ENCODE measurements around the gene SDK1.
"Not testable (repeated sequence)": the region's sequence is repeated elsewhere in the genome, so short reads cannot be mapped to it uniquely, and the experiment has no call there.

SDK1 gene

DNA sequence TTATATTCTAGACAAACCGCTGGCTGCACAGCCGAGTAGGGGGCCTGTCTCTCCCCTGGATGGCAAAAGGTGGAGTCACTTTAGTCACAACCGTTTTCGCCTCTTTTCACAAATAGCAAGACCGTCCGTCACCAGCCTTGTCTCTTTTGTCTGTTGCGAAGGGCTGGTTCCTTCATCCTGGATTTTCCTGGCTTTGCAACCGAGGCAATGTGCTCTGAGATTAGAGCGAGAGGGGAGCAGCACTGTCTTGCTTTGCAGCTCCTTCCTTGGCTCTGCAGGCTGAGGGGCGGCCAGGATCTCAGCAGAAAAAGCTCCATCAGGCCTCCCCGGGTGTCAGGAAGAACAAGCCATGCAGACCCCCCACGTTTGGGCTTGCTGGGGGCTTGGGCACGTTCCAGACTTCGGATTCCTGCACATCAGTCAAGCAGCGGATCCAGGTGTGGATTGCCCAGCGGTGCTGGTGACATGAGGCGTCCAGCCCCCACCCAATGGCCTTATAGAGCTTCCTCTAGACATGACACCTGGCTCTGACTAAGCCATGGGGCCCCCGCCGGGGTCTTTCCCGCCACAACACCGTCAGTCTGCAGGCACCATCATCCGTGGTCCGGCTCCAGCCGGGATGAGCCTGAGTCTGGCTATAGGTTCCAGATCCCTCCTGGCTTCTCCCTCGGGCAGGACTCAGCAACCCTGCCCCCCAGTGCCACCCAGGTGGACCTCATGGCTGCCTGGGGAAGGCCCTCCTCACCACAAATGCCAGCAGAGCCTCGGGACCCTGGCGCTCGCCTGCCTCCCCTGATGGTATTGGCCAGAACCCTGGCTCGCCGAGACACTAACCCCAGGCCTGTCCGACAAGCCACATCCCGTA is 913.5 kb downstream of the SDK1 start:
- no peak overlapping the region for H3K4me3 ChIP-seq (ENCODE audit: low read depth, low read length)
- TF ChIP-seq, protein P1, sequence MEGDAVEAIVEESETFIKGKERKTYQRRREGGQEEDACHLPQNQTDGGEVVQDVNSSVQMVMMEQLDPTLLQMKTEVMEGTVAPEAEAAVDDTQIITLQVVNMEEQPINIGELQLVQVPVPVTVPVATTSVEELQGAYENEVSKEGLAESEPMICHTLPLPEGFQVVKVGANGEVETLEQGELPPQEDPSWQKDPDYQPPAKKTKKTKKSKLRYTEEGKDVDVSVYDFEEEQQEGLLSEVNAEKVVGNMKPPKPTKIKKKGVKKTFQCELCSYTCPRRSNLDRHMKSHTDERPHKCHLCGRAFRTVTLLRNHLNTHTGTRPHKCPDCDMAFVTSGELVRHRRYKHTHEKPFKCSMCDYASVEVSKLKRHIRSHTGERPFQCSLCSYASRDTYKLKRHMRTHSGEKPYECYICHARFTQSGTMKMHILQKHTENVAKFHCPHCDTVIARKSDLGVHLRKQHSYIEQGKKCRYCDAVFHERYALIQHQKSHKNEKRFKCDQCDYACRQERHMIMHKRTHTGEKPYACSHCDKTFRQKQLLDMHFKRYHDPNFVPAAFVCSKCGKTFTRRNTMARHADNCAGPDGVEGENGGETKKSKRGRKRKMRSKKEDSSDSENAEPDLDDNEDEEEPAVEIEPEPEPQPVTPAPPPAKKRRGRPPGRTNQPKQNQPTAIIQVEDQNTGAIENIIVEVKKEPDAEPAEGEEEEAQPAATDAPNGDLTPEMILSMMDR (IDR thresholded peaks at IDR 0.05; ENCODE audit: insufficient read depth, low read depth, low read length, missing control alignments) = no peak
- no peak for DNase-seq (ENCODE audit: low read depth)

GRCh38 chr7:4215176-4215720 is 914.2 kb downstream of the SDK1 start:
- DNase-seq (ENCODE audit: low read depth) = no peak
- TF ChIP-seq, protein P1 (IDR thresholded peaks at IDR 0.05; ENCODE audit: insufficient read depth, low read depth, low read length, missing control alignments) = no peak
- no peak overlapping the region for H3K4me3 ChIP-seq (ENCODE audit: low read depth, low read length)

GRCh38 chr7:4216016-4216415 is 915.0 kb downstream of the SDK1 start:
- TF ChIP-seq, protein P1 (IDR thresholded peaks at IDR 0.05; ENCODE audit: insufficient read depth, low read depth, low read length, missing control alignments) = no peak
- DNase-seq (ENCODE audit: low read depth) = no peak
- no peak overlapping the region for H3K4me3 ChIP-seq (ENCODE audit: low read depth, low read length)

GRCh38 chr7:4217126-4217660 is 916.1 kb downstream of the SDK1 start:
- not testable (repeated sequence) for DNase-seq (ENCODE audit: low read depth); H3K4me3 ChIP-seq (ENCODE audit: low read depth, low read length)

DNA sequence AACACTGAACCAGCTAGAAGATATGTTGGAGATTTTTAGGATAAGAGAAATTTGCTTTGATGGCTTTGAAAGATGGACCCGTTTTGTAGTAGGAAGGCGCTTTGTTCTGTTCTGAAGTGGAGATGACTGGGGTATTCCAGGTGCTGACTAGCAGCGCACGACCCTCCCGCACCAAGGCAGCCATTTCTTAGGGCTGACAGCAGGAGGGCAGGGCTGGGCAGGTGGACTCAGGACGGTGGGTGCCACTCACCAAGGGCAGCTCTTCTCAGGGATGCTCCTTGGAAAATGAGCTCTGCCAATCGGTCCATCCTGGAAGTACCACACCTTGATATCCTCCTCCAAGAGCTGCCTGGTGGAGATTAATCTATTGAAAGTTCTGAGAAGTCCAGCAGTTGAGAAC is 917.4 kb downstream of the SDK1 start:
- no peak for DNase-seq (ENCODE audit: low read depth)
- no peak overlapping the region for H3K4me3 ChIP-seq (ENCODE audit: low read depth, low read length)
- TF ChIP-seq, protein P1 (IDR thresholded peaks at IDR 0.05; ENCODE audit: insufficient read depth, low read depth, low read length, missing control alignments) = no peak

GRCh38 chr7:4220011-4220410 is 919.0 kb downstream of the SDK1 start:
- TF ChIP-seq, protein P1 (IDR thresholded peaks at IDR 0.05; ENCODE audit: insufficient read depth, low read depth, low read length, missing control alignments) = no peak
- no peak for DNase-seq (ENCODE audit: low read depth)
- no peak overlapping the region for H3K4me3 ChIP-seq (ENCODE audit: low read depth, low read length)

DNA sequence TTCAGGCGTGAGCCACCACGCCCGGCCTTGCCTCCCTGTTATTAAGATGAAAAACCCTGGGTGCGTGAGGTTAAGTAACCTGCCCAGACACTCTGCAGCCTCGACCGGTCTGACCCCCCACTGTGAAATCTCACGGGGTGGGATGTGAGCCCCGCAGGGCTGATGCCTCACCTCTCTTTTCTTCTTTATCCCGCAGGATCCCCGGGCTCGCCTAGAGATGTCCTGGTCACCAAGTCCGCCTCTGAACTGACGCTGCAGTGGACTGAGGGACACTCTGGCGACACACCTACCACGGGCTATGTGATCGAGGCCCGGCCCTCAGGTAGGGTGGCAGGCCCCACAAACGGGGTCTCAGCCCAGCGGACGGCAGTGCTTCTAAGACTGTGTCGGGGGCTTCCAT is 920.0 kb downstream of the SDK1 start:
- TF ChIP-seq, protein P1 (IDR thresholded peaks at IDR 0.05; ENCODE audit: insufficient read depth, low read depth, low read length, missing control alignments) = no peak
- no peak overlapping the region for H3K4me3 ChIP-seq (ENCODE audit: low read depth, low read length)
- no peak for DNase-seq (ENCODE audit: low read depth)
